Measurements from ENCODE around the gene SEC14L5. TPM values are rescaled to one million over a fixed set of nuclear protein-coding genes. Genes with fewer than 3 reads are reported as not detected.
"Not testable (repeated sequence)": the region's sequence is repeated elsewhere in the genome, so short reads cannot be mapped to it uniquely, and the experiment has no call there.

SEC14L5 gene
- total RNA-seq, 2 experiments from 2014 or later: 0.20 TPM; not detected in 1

- POLR2A ChIA-PET: no interaction called here
- DNase-seq (no peak), ATAC-seq (ENCODE audit: low read depth) (no peak)
- Mint-ChIP-seq H3K27ac (no peak overlapping the region), H3K36me3 (no peaks in the 10 kb centered on the region), H3K9me3 (no peaks in the 10 kb centered on the region), H3K4me3 (no peak overlapping the region), H3K27me3 (peaks cover 2% of the 10 kb centered on the region), H3K4me1 (no peaks in the 10 kb centered on the region)
Measured at GRCh38 chr16:5041600-5042133, 83.5 kb downstream of the SEC14L5 start.

- Mint-ChIP-seq H3K27me3 (peaks cover 2% of the 10 kb centered on the region), H3K36me3 (no peaks in the 10 kb centered on the region), H3K27ac (no peak overlapping the region), H3K4me1 (no peaks in the 10 kb centered on the region), H3K9me3 (no peaks in the 10 kb centered on the region), H3K4me3 (no peak overlapping the region)
- DNase-seq (no peak), ATAC-seq (ENCODE audit: low read depth) (no peak)
- POLR2A ChIA-PET: no interaction called here
Measured at GRCh38 chr16:5042574-5043171, 84.5 kb downstream of the SEC14L5 start.

- Mint-ChIP-seq H3K4me3 (no peak overlapping the region), H3K36me3 (no peaks in the 10 kb centered on the region), H3K27ac (no peak overlapping the region), H3K4me1 (no peaks in the 10 kb centered on the region), H3K9me3 (peaks cover 4% of the 10 kb centered on the region), H3K27me3 (peaks cover 5% of the 10 kb centered on the region)
- POLR2A ChIA-PET: no interaction called here
- ATAC-seq (ENCODE audit: low read depth): no peak
- DNase-seq: no peak
Measured at GRCh38 chr16:5044011-5044540, 85.9 kb downstream of the SEC14L5 start.

GRCh38 chr16:5044581-5044980 is 86.5 kb downstream of the SEC14L5 start:
- H3K4me1 Mint-ChIP-seq; H3K27ac Mint-ChIP-seq; H3K27me3 Mint-ChIP-seq; POLR2A ChIA-PET; DNase-seq; H3K36me3 Mint-ChIP-seq; H3K9me3 Mint-ChIP-seq; H3K4me3 Mint-ChIP-seq; ATAC-seq (ENCODE audit: low read depth): not testable (repeated sequence)

- peaks cover 6% of the 10 kb centered on the region for H3K27me3 Mint-ChIP-seq
Measured at GRCh38 chr16:5045499-5046115, 87.5 kb downstream of the SEC14L5 start.

GRCh38 chr16:5046914-5047313 is 88.8 kb downstream of the SEC14L5 start:
- POLR2A ChIA-PET: no interaction called here
- Mint-ChIP-seq H3K4me3 (no peak overlapping the region), H3K9me3 (peaks cover 4% of the 10 kb centered on the region), H3K27ac (no peak overlapping the region), H3K27me3 (peaks cover 12% of the 10 kb centered on the region), H3K36me3 (no peaks in the 10 kb centered on the region), H3K4me1 (no peaks in the 10 kb centered on the region)
- DNase-seq (no peak), ATAC-seq (ENCODE audit: low read depth) (no peak)

More at GRCh38 chr16:5045499-5046115, 87.5 kb downstream of the SEC14L5 start:
- Mint-ChIP-seq H3K4me3 (no peak overlapping the region), H3K36me3 (no peaks in the 10 kb centered on the region), H3K27ac (no peak overlapping the region), H3K9me3 (peaks cover 4% of the 10 kb centered on the region), H3K4me1 (no peaks in the 10 kb centered on the region)
- ATAC-seq (ENCODE audit: low read depth) (no peak), DNase-seq (no peak)
- POLR2A ChIA-PET: no interaction called here

GRCh38 chr16:5054876-5055865 is 97.0 kb downstream of the SEC14L5 start:
- H3K4me3 Mint-ChIP-seq: no peak overlapping the region
- H3K4me1 Mint-ChIP-seq: peaks cover 1% of the 10 kb centered on the region
- POLR2A ChIA-PET: no interaction called here
- no peak overlapping the region for H3K27ac Mint-ChIP-seq
- DNase-seq (no peak), ATAC-seq (ENCODE audit: low read depth) (no peak)
- H3K27me3 Mint-ChIP-seq: peaks cover 11% of the 10 kb centered on the region
- H3K36me3 Mint-ChIP-seq: no peaks in the 10 kb centered on the region
- no peaks in the 10 kb centered on the region for H3K9me3 Mint-ChIP-seq

GRCh38 chr16:5056352-5056751 is 98.2 kb downstream of the SEC14L5 start:
- H3K9me3 Mint-ChIP-seq: no peaks in the 10 kb centered on the region
- POLR2A ChIA-PET: no interaction called here
- H3K27ac Mint-ChIP-seq: no peak overlapping the region
- no peak overlapping the region for H3K4me3 Mint-ChIP-seq
- peaks cover 7% of the 10 kb centered on the region for H3K27me3 Mint-ChIP-seq
- H3K36me3 Mint-ChIP-seq: no peaks in the 10 kb centered on the region
- H3K4me1 Mint-ChIP-seq: peaks cover 1% of the 10 kb centered on the region
- ATAC-seq (ENCODE audit: low read depth) (peak; percentile 84), DNase-seq (peak; percentile 51)

GRCh38 chr16:5058476-5058875 is 100.3 kb downstream of the SEC14L5 start:
- POLR2A ChIA-PET: no interaction called here
- no peak for ATAC-seq (ENCODE audit: low read depth)
- Mint-ChIP-seq H3K9me3 (no peaks in the 10 kb centered on the region), H3K27ac (no peak overlapping the region), H3K4me3 (no peak overlapping the region), H3K4me1 (peaks cover 7% of the 10 kb centered on the region), H3K27me3 (peaks cover 2% of the 10 kb centered on the region), H3K36me3 (no peaks in the 10 kb centered on the region)
- DNase-seq: no peak

GRCh38 chr16:5059386-5060072 is 101.4 kb downstream of the SEC14L5 start:
- Mint-ChIP-seq H3K36me3 (no peaks in the 10 kb centered on the region), H3K4me3 (no peak overlapping the region), H3K27ac (no peak overlapping the region), H3K27me3 (peaks cover 2% of the 10 kb centered on the region), H3K4me1 (peaks cover 7% of the 10 kb centered on the region), H3K9me3 (no peaks in the 10 kb centered on the region)
- ATAC-seq (ENCODE audit: low read depth): no peak
- DNase-seq: no peak
- POLR2A ChIA-PET: no interaction called here

- ATAC-seq (ENCODE audit: low read depth) (no peak), DNase-seq (no peak)
- peaks cover 7% of the 10 kb centered on the region for H3K4me1 Mint-ChIP-seq
- no peaks in the 10 kb centered on the region for H3K9me3 Mint-ChIP-seq
- no peak overlapping the region for H3K4me3 Mint-ChIP-seq
- POLR2A ChIA-PET: no interaction called here
- H3K36me3 Mint-ChIP-seq: no peaks in the 10 kb centered on the region
- no peak overlapping the region for H3K27ac Mint-ChIP-seq
- peaks cover 2% of the 10 kb centered on the region for H3K27me3 Mint-ChIP-seq
Measured at GRCh38 chr16:5060073-5060641, 102.0 kb downstream of the SEC14L5 start.

GRCh38 chr16:5062051-5062450 is 103.9 kb downstream of the SEC14L5 start:
- no peak for DNase-seq
- no peaks in the 10 kb centered on the region for H3K9me3 Mint-ChIP-seq
- ATAC-seq (ENCODE audit: low read depth): no peak
- no peaks in the 10 kb centered on the region for H3K36me3 Mint-ChIP-seq
- H3K4me1 Mint-ChIP-seq: peaks cover 7% of the 10 kb centered on the region
- POLR2A ChIA-PET: interaction anchor here (0.8 kb wide), 1 partner anchor 28 kb away, joined by 5 read pairs; no protein-coding TSS in a partner anchor
- no peak overlapping the region for H3K27ac Mint-ChIP-seq
- peaks cover 2% of the 10 kb centered on the region for H3K27me3 Mint-ChIP-seq
- no peak overlapping the region for H3K4me3 Mint-ChIP-seq
